ENCODE results near the gene STK32C.
"Not testable (repeated sequence)": the region's sequence is repeated elsewhere in the genome, so short reads cannot be mapped to it uniquely, and the experiment has no call there.

GRCh38 chr10:132220996-132221395 is 86.8 kb downstream of the STK32C start:
- TF ChIP-seq CTCF (IDR thresholded peaks at IDR 0.05 in 8 of 11, conservative IDR thresholded peaks at IDR 0.05 in 3 of 11); POLR2A (IDR thresholded peaks at IDR 0.05); POLR2AphosphoS5 (IDR thresholded peaks at IDR 0.05): not testable (repeated sequence)

All from spleen (tissue), 7 donors.